ENCODE data around the gene CEMIP. TPM values are rescaled to one million over a fixed set of nuclear protein-coding genes. Genes with fewer than 3 reads are reported as not detected.
A peak's percentile ranks its signal among the peaks of the same experiment; 100 is the strongest.

CEMIP gene
- total and polyA plus RNA-seq, 2 experiments from 2014 or later: 0.27 to 2.1 TPM

- no peaks in the 10 kb centered on the region; the same call in 2 of the 3 replicates for H3K36me3 Mint-ChIP-seq (ENCODE audit: low read depth)
Observed at GRCh38 chr15:80830677-80831076, 51.5 kb downstream of the CEMIP start.

More at GRCh38 chr15:80830677-80831076, 51.5 kb downstream of the CEMIP start:
- no peaks in the 10 kb centered on the region for H3F3A ChIP-seq (replicated peaks; ENCODE audit: low read depth)
- ATAC-seq (no peak), DNase-seq (ENCODE audit: low spot score) (no peak)
- no peaks in the 10 kb centered on the region for H3K27me3 ChIP-seq (ENCODE audit: insufficient read depth)
- H3K4me3 ChIP-seq: no peak overlapping the region
- H2AFZ ChIP-seq: no peak overlapping the region
- no peaks in the 10 kb centered on the region for H3K36me3 ChIP-seq (ENCODE audit: insufficient read depth)
- Mint-ChIP-seq H3K27me3 (ENCODE audit: insufficient read depth, low read depth, poor library complexity) (peaks cover 5% of the 10 kb centered on the region), H3K4me3 (no peak overlapping the region; the same call in 2 of the 3 replicates), H3K4me1 (peaks cover 46% of the 10 kb centered on the region), H3K27ac (peak overlapping the region; percentile 4; the same call in 1 of the 2 replicates), H3K9me3 (no peaks in the 10 kb centered on the region)
- no peak overlapping the region for H3K27ac ChIP-seq (ENCODE audit: low read depth)
- TF ChIP-seq CREB1 (CRISPR knock-in tag; IDR thresholded peaks at IDR 0.05; ENCODE audit: low read depth) (no peak), CTCF (conservative IDR thresholded peaks at IDR 0.05; ENCODE audit: low read depth in 2 of 2) (no peak), ZNF331 (CRISPR knock-in tag; IDR thresholded peaks at IDR 0.05; ENCODE audit: low read depth) (no peak), STAT1 (IDR thresholded peaks at IDR 0.05; ENCODE audit: unreplicated experiment) (no peak), JUNB (IDR thresholded peaks at IDR 0.05; ENCODE audit: unreplicated experiment) (no peak), POLR2AphosphoS5 (IDR thresholded peaks at IDR 0.05; ENCODE audit: low read depth) (no peak), NANOG (IDR thresholded peaks at IDR 0.05; ENCODE audit: borderline replicate concordance) (no peak), REST (IDR thresholded peaks at IDR 0.05; ENCODE audit: unreplicated experiment) (no peak), EZH2 (IDR thresholded peaks at IDR 0.05; ENCODE audit: low read depth, unreplicated experiment) (no peak), ZNF462 (CRISPR knock-in tag; IDR thresholded peaks at IDR 0.05) (no peak), EZH2phosphoT487 (IDR thresholded peaks at IDR 0.05; ENCODE audit: unreplicated experiment) (no peak), ETS1 (IDR thresholded peaks at IDR 0.05) (no peak), ZNF114 (CRISPR knock-in tag; IDR thresholded peaks at IDR 0.05) (no peak)
- peaks cover 8% of the 10 kb centered on the region for H3K9me2 ChIP-seq (ENCODE audit: insufficient read depth)
- peaks cover 34% of the 10 kb centered on the region for H3K4me1 ChIP-seq (ENCODE audit: insufficient read depth)
- no peaks in the 10 kb centered on the region for H4K20me1 ChIP-seq (replicated peaks; ENCODE audit: insufficient read depth)
- no peaks in the 10 kb centered on the region for H3K79me2 ChIP-seq (replicated peaks; ENCODE audit: insufficient read depth)
- H3K4me2 ChIP-seq: no peak overlapping the region
